Stimulated activated CD8-positive, alpha-beta memory T cell treated with anti-CD3 and anti-CD28 coated beads, Interleukin-4, amount 100 ng/mL, for 24 hours (primary cell): ENCODE results near the gene SCYGR2.
"Not testable (repeated sequence)": the region's sequence is repeated elsewhere in the genome, so short reads cannot be mapped to it uniquely, and the experiment has no call there.

Experiments
- DNase-seq: peaks from one replicate; pipeline ENCODE4 v3.0.0-alpha.2; 2020; ENCODE audit warnings: low read depth

The SCYGR2 gene

GRCh38 chr2:227598835-227599503, at the start of gene SCYGR2:
SCYGR2 (plus strand) TSS chr2:227598893; CDS start chr2:227598893, 0 bp downstream.
- not testable (repeated sequence) for DNase-seq

- no peak for DNase-seq
These were observed 46.9 kb upstream of the SCYGR2 start for GRCh38 chr2:227551836-227552235.

- DNase-seq, result no peak
These were observed 36.1 kb upstream of the SCYGR2 start for GRCh38 chr2:227562581-227562980.

GRCh38 chr2:227565080-227565479, 33.6 kb upstream of the SCYGR2 start:
- DNase-seq, result no peak

- DNase-seq, result no peak
These were observed 32.7 kb upstream of the SCYGR2 start for GRCh38 chr2:227566012-227566411.

GRCh38 chr2:227568852-227569169, 29.9 kb upstream of the SCYGR2 start:
- DNase-seq, result no peak

GRCh38 chr2:227570615-227571014, 28.1 kb upstream of the SCYGR2 start:
- DNase-seq, result no peak

GRCh38 chr2:227576110-227576509, 22.6 kb upstream of the SCYGR2 start:
- DNase-seq, result no peak

GRCh38 chr2:227576812-227577211, 21.9 kb upstream of the SCYGR2 start:
- DNase-seq, result no peak

GRCh38 chr2:227577555-227577954, 21.1 kb upstream of the SCYGR2 start:
- no peak for DNase-seq

- DNase-seq, result no peak
These were observed 20.1 kb upstream of the SCYGR2 start for GRCh38 chr2:227578642-227579041.

GRCh38 chr2:227579791-227580190, 18.9 kb upstream of the SCYGR2 start:
- no peak for DNase-seq

GRCh38 chr2:227582369-227582768, 16.3 kb upstream of the SCYGR2 start:
- DNase-seq, result no peak

- no peak for DNase-seq
These were observed 5.9 kb upstream of the SCYGR2 start for GRCh38 chr2:227592694-227593387.

GRCh38 chr2:227595797-227596196, 2.9 kb upstream of the SCYGR2 start:
- DNase-seq, result no peak

- no peak for DNase-seq
These were observed 1.7 kb upstream of the SCYGR2 start for GRCh38 chr2:227597036-227597435.

- no peak for DNase-seq
These were observed 695 bp upstream of the SCYGR2 start for GRCh38 chr2:227597998-227598397.

GRCh38 chr2:227602358-227602757, 3.7 kb downstream of the SCYGR2 start:
- no peak for DNase-seq

- no peak for DNase-seq
These were observed 7.8 kb downstream of the SCYGR2 start for GRCh38 chr2:227606476-227606875.

GRCh38 chr2:227607941-227608340, 9.2 kb downstream of the SCYGR2 start:
- DNase-seq, result no peak

- DNase-seq, result no peak
These were observed 10.1 kb downstream of the SCYGR2 start for GRCh38 chr2:227608561-227609338.

GRCh38 chr2:227610123-227610522, 11.4 kb downstream of the SCYGR2 start:
- DNase-seq, result no peak
